Kasumi-1 (cell line): ENCODE results near the gene KDM2A.
"Not testable (repeated sequence)": the region's sequence is repeated elsewhere in the genome, so short reads cannot be mapped to it uniquely, and the experiment has no call there.

Experiments
- DNase-seq, 2 experiments: peaks; one replicate each; lab custom pipeline; 2025; lab: John Stamatoyannopoulos, UW

KDM2A gene

GRCh38 chr11:67260885-67261639, 142.0 kb downstream of the KDM2A start:
- not testable (repeated sequence) for DNase-seq

- DNase-seq, result no peak
These were observed 142.5 kb downstream of the KDM2A start for GRCh38 chr11:67261640-67261945.

- no peak for DNase-seq
These were observed 143.1 kb downstream of the KDM2A start for GRCh38 chr11:67261946-67262681.

GRCh38 chr11:67262731-67263675, 143.9 kb downstream of the KDM2A start:
- DNase-seq, result peak; percentile 86 to 89

GRCh38 chr11:67264260-67264659, 145.2 kb downstream of the KDM2A start:
- DNase-seq, result no peak

- no peak for DNase-seq
These were observed 146.0 kb downstream of the KDM2A start for GRCh38 chr11:67264877-67265632.

GRCh38 chr11:67265633-67266448, 146.8 kb downstream of the KDM2A start:
- peak in 1 of 2 experiments; percentile 15 for DNase-seq

GRCh38 chr11:67266449-67267187, 147.6 kb downstream of the KDM2A start, which contains the start of gene GRK2:
GRK2 (plus strand) TSS chr11:67266473; CDS start chr11:67266700, 227 bp downstream.
- DNase-seq, result peak in 1 of 2 experiments; percentile 24

- peak in 1 of 2 experiments; percentile 28 for DNase-seq
These were observed 148.4 kb downstream of the KDM2A start for GRCh38 chr11:67267188-67268080.

GRCh38 chr11:67268081-67268961, 149.3 kb downstream of the KDM2A start:
- DNase-seq, result peak; percentile 99

- no peak for DNase-seq
These were observed 149.9 kb downstream of the KDM2A start for GRCh38 chr11:67268962-67269268.

- DNase-seq, result peak; percentile 23 to 39
These were observed 150.6 kb downstream of the KDM2A start for GRCh38 chr11:67269401-67270255.

- DNase-seq, result peak; percentile 96
These were observed 151.5 kb downstream of the KDM2A start for GRCh38 chr11:67270256-67271204.

GRCh38 chr11:67271205-67271540, 152.1 kb downstream of the KDM2A start:
- no peak for DNase-seq

GRCh38 chr11:67271541-67272284, 152.7 kb downstream of the KDM2A start:
- DNase-seq, result peak; percentile 66 to 70
